Trophoblast cell (in vitro differentiated cells and primary cell): ENCODE results near the gene DPYD.

Experiments used
- DNase-seq, 2 donors: peaks; one replicate each; pipeline ENCODE4 v3.0.0-alpha.2; 2016
- H2AFZ ChIP-seq: 2 replicates; pipeline ENCODE4 v1.6.1; 2013; ENCODE audit warnings: low read length, moderate library complexity, mild to moderate bottlenecking; ENCODE audit not compliant: insufficient read depth, poor library complexity
- H2AK5ac ChIP-seq: 2 replicates; pipeline ENCODE4 v1.6.1; 2013; ENCODE audit warnings: mild to moderate bottlenecking, low read length
- H2BK120ac ChIP-seq: 2 replicates; pipeline ENCODE4 v1.6.1; 2013; ENCODE audit warnings: low read length, mild to moderate bottlenecking, moderate library complexity; ENCODE audit not compliant: insufficient read depth, poor library complexity
- H2BK12ac ChIP-seq: 2 replicates; pipeline ENCODE4 v1.6.1; 2013; ENCODE audit warnings: mild to moderate bottlenecking, low read length, moderate library complexity
- H2BK5ac ChIP-seq: 2 replicates; pipeline ENCODE4 v1.6.1; 2013; ENCODE audit warnings: low read length, low read depth, moderate library complexity, mild to moderate bottlenecking; ENCODE audit not compliant: poor library complexity
- H3K14ac ChIP-seq: 2 replicates; pipeline ENCODE4 v1.6.1; 2013; ENCODE audit warnings: mild to moderate bottlenecking, low read length
- H3K18ac ChIP-seq: 2 replicates; pipeline ENCODE4 v1.6.1; 2013; ENCODE audit warnings: mild to moderate bottlenecking, low read length
- H3K23ac ChIP-seq: 2 replicates; pipeline ENCODE4 v1.6.1; 2013; ENCODE audit warnings: low read length
- H3K27ac ChIP-seq: 2 replicates; pipeline ENCODE4 v1.5.1; 2013; ENCODE audit warnings: low read depth, mild to moderate bottlenecking, inconsistent platforms, low read length, moderate library complexity
- H3K27me3 ChIP-seq: 2 replicates; pipeline ENCODE4 v1.6.1; 2013; ENCODE audit warnings: inconsistent platforms, mild to moderate bottlenecking, low read length, moderate library complexity; ENCODE audit not compliant: insufficient read depth
- H3K36me3 ChIP-seq, 2 experiments: 1 replicate in 1 of 2; 2 replicates in 1 of 2; pipeline ENCODE4 v1.6.1; 2013; ENCODE audit warnings: low read length in 2 of 2, mild to moderate bottlenecking in 2 of 2, moderate library complexity in 1 of 2; ENCODE audit not compliant: insufficient read depth in 2 of 2, control insufficient read depth in 1 of 2
- H3K4ac ChIP-seq: 2 replicates; pipeline ENCODE4 v1.6.1; 2013; ENCODE audit warnings: low read depth, mild to moderate bottlenecking, low read length, moderate library complexity
- H3K4me1 ChIP-seq, 2 experiments: 1 replicate in 1 of 2; 2 replicates in 1 of 2; pipeline ENCODE4 v1.6.1; 2013; ENCODE audit warnings: low read length in 2 of 2, mild to moderate bottlenecking in 2 of 2, moderate library complexity in 1 of 2; ENCODE audit not compliant: insufficient read depth in 2 of 2, control insufficient read depth in 1 of 2
- H3K4me2 ChIP-seq: 2 replicates; pipeline ENCODE4 v1.6.1; 2013; ENCODE audit warnings: inconsistent platforms, mild to moderate bottlenecking, low read length, moderate library complexity
- H3K4me3 ChIP-seq: 2 replicates; pipeline ENCODE4 v1.5.1; 2013; ENCODE audit warnings: mild to moderate bottlenecking, low read depth, low read length, inconsistent platforms
- H3K79me1 ChIP-seq: one replicate; pipeline ENCODE4 v1.6.1; 2013; ENCODE audit warnings: low read length
- H3K79me2 ChIP-seq: 2 replicates; pipeline ENCODE4 v1.6.1; 2013; ENCODE audit warnings: low read length, mild to moderate bottlenecking; ENCODE audit not compliant: control insufficient read depth, insufficient read depth, poor library complexity
- H3K9ac ChIP-seq: 2 replicates; pipeline ENCODE4 v1.6.1; 2013; ENCODE audit warnings: mild to moderate bottlenecking, low read length
- H3K9me3 ChIP-seq: 2 replicates; pipeline ENCODE4 v1.6.1; 2013; ENCODE audit warnings: low read depth, mild to moderate bottlenecking, control low read depth, inconsistent platforms, low read length; ENCODE audit not compliant: insufficient read depth
- H4K12ac ChIP-seq: 2 replicates; pipeline ENCODE4 v1.6.1; 2013; ENCODE audit warnings: low read depth, mild to moderate bottlenecking, low read length, moderate library complexity
- H4K8ac ChIP-seq: 2 replicates; pipeline ENCODE4 v1.6.1; 2013; ENCODE audit warnings: low read depth, mild to moderate bottlenecking, low read length, moderate library complexity
- H4K91ac ChIP-seq: one replicate; pipeline ENCODE4 v1.6.1; 2013; ENCODE audit warnings: low read depth, mild to moderate bottlenecking, low read length, moderate library complexity
- WGBS: extraction: QIAGEN DNeasy Blood & Tissue Kit; methylation state at CpG from one replicate; pipeline ENCODE4 v1.1.7; 2013; ENCODE audit warnings: missing lambda C conversion rate; ENCODE audit not compliant: insufficient read length, insufficient coverage; ENCODE audit errors: extremely low coverage; 5-methylcytosine and 5-hydroxymethylcytosine counted together

DPYD gene

GRCh38 chr1:97929874-97930851 is 9.3 kb upstream of the DPYD start:
- no peak overlapping the region for H3K4me3 ChIP-seq
- H4K8ac ChIP-seq: no peak overlapping the region
- peaks cover 0 to 3% of the 10 kb centered on the region in 2 experiments for H3K4me1 ChIP-seq
- H2AFZ ChIP-seq: no peak overlapping the region
- no peak for DNase-seq
- no peak overlapping the region for H3K4ac ChIP-seq
- no peak overlapping the region for H2BK5ac ChIP-seq
- no peaks in the 10 kb centered on the region for H3K36me3 ChIP-seq
- no peak overlapping the region for H4K12ac ChIP-seq
- H3K79me2 ChIP-seq: no peaks in the 10 kb centered on the region
- H3K18ac ChIP-seq: no peak overlapping the region
- WGBS: no CpG with 5 or more reads among the region's 5 CpGs
- H2BK12ac ChIP-seq: no peak overlapping the region
- no peak overlapping the region for H2BK120ac ChIP-seq
- no peak overlapping the region for H3K23ac ChIP-seq
- no peak overlapping the region for H4K91ac ChIP-seq
- H3K27me3 ChIP-seq: no peaks in the 10 kb centered on the region
- H3K14ac ChIP-seq: no peak overlapping the region
- H3K9me3 ChIP-seq: no peaks in the 10 kb centered on the region
- no peak overlapping the region for H3K4me2 ChIP-seq
- H2AK5ac ChIP-seq: no peak overlapping the region
- no peak overlapping the region for H3K27ac ChIP-seq
- no peaks in the 10 kb centered on the region for H3K79me1 ChIP-seq
- no peak overlapping the region for H3K9ac ChIP-seq

GRCh38 chr1:97926017-97926708 is 5.3 kb upstream of the DPYD start:
- Histone ChIP-seq H3K4me2 (no peak overlapping the region), H4K8ac (no peak overlapping the region), H2AFZ (no peak overlapping the region), H3K18ac (no peak overlapping the region), H3K27ac (no peak overlapping the region), H3K9me3 (no peaks in the 10 kb centered on the region), H4K91ac (no peak overlapping the region), H2BK120ac (no peak overlapping the region), H3K27me3 (no peaks in the 10 kb centered on the region), H3K4ac (no peak overlapping the region), H3K4me1 (peaks cover 0 to 4% of the 10 kb centered on the region in 2 experiments), H3K9ac (no peak overlapping the region), H2BK5ac (no peak overlapping the region), H2BK12ac (no peak overlapping the region), H3K79me1 (no peaks in the 10 kb centered on the region), H3K14ac (no peak overlapping the region), H3K79me2 (no peaks in the 10 kb centered on the region), H3K23ac (no peak overlapping the region), H4K12ac (no peak overlapping the region), H2AK5ac (no peak overlapping the region), H3K36me3 (no peaks in the 10 kb centered on the region), H3K4me3 (no peak overlapping the region)
- no peak for DNase-seq
- WGBS: no CpG with 5 or more reads among the region's 3 CpGs

GRCh38 chr1:97925151-97925550 is 4.3 kb upstream of the DPYD start:
- Histone ChIP-seq H3K9me3 (no peaks in the 10 kb centered on the region), H2AK5ac (no peak overlapping the region), H3K79me2 (no peaks in the 10 kb centered on the region), H3K4me1 (peaks cover 0 to 6% of the 10 kb centered on the region in 2 experiments), H3K27ac (no peak overlapping the region), H2BK12ac (no peak overlapping the region), H4K91ac (no peak overlapping the region), H4K8ac (no peak overlapping the region), H2AFZ (no peak overlapping the region), H3K23ac (no peak overlapping the region), H3K4me2 (no peak overlapping the region), H4K12ac (no peak overlapping the region), H2BK5ac (no peak overlapping the region), H3K4me3 (no peak overlapping the region), H3K18ac (no peak overlapping the region), H3K14ac (no peak overlapping the region), H3K4ac (no peak overlapping the region), H2BK120ac (no peak overlapping the region), H3K27me3 (no peaks in the 10 kb centered on the region), H3K36me3 (no peaks in the 10 kb centered on the region), H3K9ac (no peak overlapping the region), H3K79me1 (no peaks in the 10 kb centered on the region)
- no peak for DNase-seq

- Histone ChIP-seq H2AFZ (no peak overlapping the region), H2BK5ac (no peak overlapping the region), H3K4ac (no peak overlapping the region), H3K9me3 (no peaks in the 10 kb centered on the region), H2BK12ac (no peak overlapping the region), H3K4me3 (no peak overlapping the region), H4K12ac (no peak overlapping the region), H3K23ac (no peak overlapping the region), H3K27me3 (no peaks in the 10 kb centered on the region), H4K91ac (no peak overlapping the region), H3K14ac (no peak overlapping the region), H4K8ac (no peak overlapping the region), H2BK120ac (no peak overlapping the region), H3K4me1 (peaks cover 0 to 6% of the 10 kb centered on the region in 2 experiments), H3K79me1 (no peaks in the 10 kb centered on the region), H3K36me3 (no peaks in the 10 kb centered on the region), H3K4me2 (no peak overlapping the region), H2AK5ac (no peak overlapping the region), H3K27ac (no peak overlapping the region), H3K18ac (no peak overlapping the region), H3K79me2 (no peaks in the 10 kb centered on the region), H3K9ac (no peak overlapping the region)
- DNase-seq: no peak
- WGBS: no CpG with 5 or more reads among the region's 2 CpGs
These were observed 3.0 kb upstream of the DPYD start for GRCh38 chr1:97923811-97924210.
